Sigmoid colon (tissue), 7 donors: ENCODE measurements around the gene TOGARAM1. TPM values are rescaled to one million over a fixed set of nuclear protein-coding genes. Genes with fewer than 3 reads are reported as not detected.

Experiments
- DNase-seq: peaks from one replicate; pipeline ENCODE4 v3.0.0-alpha.2; 2019
- H3K27ac ChIP-seq, 4 donors: fragments of 200-600 bp; sonication (generic); one replicate each; pipeline ENCODE4 v1.5.1; 2016 to 2019; ENCODE audit warnings: mild to moderate bottlenecking in 1 of 4
- H3K27me3 ChIP-seq, 3 donors: fragments of 200-600 bp; sonication (generic); one replicate each; pipeline ENCODE4 v1.5.1; 2019; ENCODE audit warnings: mild to moderate bottlenecking in 1 of 3
- H3K36me3 ChIP-seq, 4 donors: fragments of 200-600 bp; sonication (generic); one replicate each; pipeline ENCODE4 v1.5.1; 2016 to 2019
- H3K4me1 ChIP-seq, 4 donors: fragments of 200-600 bp; sonication (generic); one replicate each; pipeline ENCODE4 v1.5.1; 2017 to 2019
- H3K4me3 ChIP-seq, 4 donors: fragments of 200-600 bp; sonication (generic); one replicate each; pipeline ENCODE4 v1.5.1; 2017 to 2019; ENCODE audit warnings: mild to moderate bottlenecking in 2 of 4, moderate library complexity in 1 of 4
- H3K9me3 ChIP-seq, 4 donors: fragments of 200-600 bp in 3 of 4; sonication (generic) in 3 of 4; one replicate each; pipeline versions ENCODE4 v1.5.1 to v1.6.1; 2013 to 2019
- CTCF ChIP-seq, 4 experiments: fragments of 450-650 bp in 3 of 4; fragments of 200-600 bp in 1 of 4; IDR thresholded peaks; one replicate each; pipeline ENCODE4 v1.5.1; 2016 to 2019; ENCODE audit warnings: antibody characterized with exemption in 4 of 4, mild to moderate bottlenecking in 3 of 4, moderate library complexity in 2 of 4
- EP300 ChIP-seq, 4 donors: sonication (generic); formaldehyde crosslinking; IDR thresholded peaks; one replicate each; pipeline ENCODE4 v1.6.1; 2017; ENCODE audit warnings: antibody characterized with exemption in 4 of 4
- POLR2A ChIP-seq, 2 donors: fragments of 450-650 bp; IDR thresholded peaks; one replicate each; pipeline ENCODE4 v1.6.1; 2016; ENCODE audit warnings: antibody characterized with exemption in 2 of 2, mild to moderate bottlenecking in 2 of 2, moderate library complexity in 2 of 2
- POLR2AphosphoS5 ChIP-seq, 4 donors: sonication (generic); formaldehyde crosslinking; IDR thresholded peaks; one replicate each; pipeline ENCODE4 v1.6.1; 2017; ENCODE audit warnings: antibody characterized with exemption in 4 of 4
- WGBS, 2 donors: extraction: QIAGEN DNeasy Blood & Tissue Kit; methylation state at CpG; one replicate each; pipeline ENCODE4 v1.1.7; 2013; 5-methylcytosine and 5-hydroxymethylcytosine counted together
- intact Hi-C: fragments of 100-400 bp; cut with DNase I; formaldehyde crosslinking; loops from one replicate; pipeline ENCODE4 v1.15.1; 2023
- polyA plus RNA-seq, 3 donors: library from polyadenylated mRNA; stranded (reverse); fragments of 200-250 nt; gene quantifications; one replicate each; pipeline ENCODE4 v1.2.3, GENCODE V29; 2013
- total RNA-seq, 4 donors: library from RNA; depleted of rRNA; stranded (reverse); fragments of >200 nt; gene quantifications; one replicate each; pipeline ENCODE4 v1.1.0, GENCODE V29; 2016
- donor health status: healthy with polysubstance abuse.
- donor health status: Bipolar disorder and iron deficiency.
- donor health status: healthy.

The TOGARAM1 gene
- total and polyA plus RNA-seq, 7 donors = 2.8 to 27.1 (median 14.3) TPM

GRCh38 chr14:44995770-44996294 lies 33.8 kb downstream of the TOGARAM1 start:
- TF ChIP-seq POLR2AphosphoS5 (IDR thresholded peaks at IDR 0.05) (no peak), POLR2A (IDR thresholded peaks at IDR 0.05) (no peak), EP300 (IDR thresholded peaks at IDR 0.05) (no peak), CTCF (IDR thresholded peaks at IDR 0.05) (no peak)
- no peaks in the 10 kb centered on the region for H3K4me1 ChIP-seq
- no peak for DNase-seq
- intact Hi-C loops = no loop called here
- WGBS, 2 donors = 76 to 90% methylated on average over 4 of the region's 4 CpGs
- H3K4me3 ChIP-seq = no peak overlapping the region
- H3K9me3 ChIP-seq = no peaks in the 10 kb centered on the region
- no peak overlapping the region for H3K27ac ChIP-seq
- peaks cover 0 to 14% (median 5%) of the 10 kb centered on the region in 4 donors for H3K36me3 ChIP-seq
- H3K27me3 ChIP-seq = no peaks in the 10 kb centered on the region

GRCh38 chr14:45003924-45004323 lies 41.9 kb downstream of the TOGARAM1 start:
- Histone ChIP-seq H3K27me3 (no peaks in the 10 kb centered on the region), H3K36me3 (peaks cover 0 to 59% (median 6%) of the 10 kb centered on the region in 4 donors), H3K27ac (no peak overlapping the region), H3K4me3 (no peak overlapping the region), H3K9me3 (no peaks in the 10 kb centered on the region), H3K4me1 (no peaks in the 10 kb centered on the region)
- intact Hi-C loops = no loop called here
- WGBS, 2 donors = 62 to 87% methylated on average over 2 of the region's 2 CpGs
- TF ChIP-seq POLR2A (IDR thresholded peaks at IDR 0.05) (no peak), CTCF (IDR thresholded peaks at IDR 0.05) (no peak), POLR2AphosphoS5 (IDR thresholded peaks at IDR 0.05) (no peak), EP300 (IDR thresholded peaks at IDR 0.05) (no peak)
- no peak for DNase-seq

- TF ChIP-seq POLR2A (IDR thresholded peaks at IDR 0.05) (no peak), CTCF (IDR thresholded peaks at IDR 0.05) (no peak), EP300 (IDR thresholded peaks at IDR 0.05) (no peak), POLR2AphosphoS5 (IDR thresholded peaks at IDR 0.05) (no peak)
- WGBS, 2 donors = 96 to 99% methylated on average over 3 of the region's 3 CpGs
- no peak overlapping the region for H3K27ac ChIP-seq
- no peak overlapping the region for H3K4me3 ChIP-seq
- peaks cover 0 to 38% (median 4%) of the 10 kb centered on the region in 4 donors for H3K36me3 ChIP-seq
- intact Hi-C loops = no loop called here
- no peaks in the 10 kb centered on the region for H3K4me1 ChIP-seq
- no peaks in the 10 kb centered on the region for H3K9me3 ChIP-seq
- no peaks in the 10 kb centered on the region for H3K27me3 ChIP-seq
- DNase-seq = no peak
Observed at GRCh38 chr14:45015133-45015532, 53.1 kb downstream of the TOGARAM1 start.

GRCh38 chr14:45028107-45028626 lies 66.2 kb downstream of the TOGARAM1 start:
- H3K9me3 ChIP-seq = no peaks in the 10 kb centered on the region
- H3K4me1 ChIP-seq = no peaks in the 10 kb centered on the region
- no peak for DNase-seq
- no peak overlapping the region for H3K4me3 ChIP-seq
- WGBS, 2 donors = 89 to 94% methylated on average over 2 of the region's 2 CpGs
- no peak for TF ChIP-seq POLR2AphosphoS5 (IDR thresholded peaks at IDR 0.05)
- no peak for TF ChIP-seq POLR2A (IDR thresholded peaks at IDR 0.05)
- no peak for TF ChIP-seq EP300 (IDR thresholded peaks at IDR 0.05)
- TF ChIP-seq CTCF (IDR thresholded peaks at IDR 0.05) = no peak
- no peak overlapping the region for H3K27ac ChIP-seq
- H3K27me3 ChIP-seq = no peaks in the 10 kb centered on the region
- intact Hi-C loops = no loop called here
- H3K36me3 ChIP-seq = peaks cover 0 to 73% (median 4%) of the 10 kb centered on the region in 4 donors

- intact Hi-C loops = no loop called here
- Histone ChIP-seq H3K36me3 (peaks cover 0 to 69% (median 13%) of the 10 kb centered on the region in 4 donors), H3K4me3 (no peak overlapping the region), H3K4me1 (no peaks in the 10 kb centered on the region), H3K9me3 (no peaks in the 10 kb centered on the region), H3K27me3 (no peaks in the 10 kb centered on the region), H3K27ac (no peak overlapping the region)
- DNase-seq = no peak
- TF ChIP-seq POLR2AphosphoS5 (IDR thresholded peaks at IDR 0.05) (no peak), POLR2A (IDR thresholded peaks at IDR 0.05) (no peak), EP300 (IDR thresholded peaks at IDR 0.05) (no peak), CTCF (IDR thresholded peaks at IDR 0.05) (no peak)
Observed at GRCh38 chr14:45034730-45035129, 72.7 kb downstream of the TOGARAM1 start.
